Measurements from ENCODE around the gene CCDC24.

Gene CCDC24

GRCh38 chr1:43971336-43971980 is 19.9 kb upstream of the CCDC24 start:
- H3K9ac ChIP-seq (ENCODE audit: low read depth, low read length): no peak overlapping the region
- H3K4me1 ChIP-seq (ENCODE audit: insufficient read depth, low read length): peaks cover 3% of the 10 kb centered on the region; the same call in 1 of the 2 replicates
- no peaks in the 10 kb centered on the region for H3K9me3 ChIP-seq (ENCODE audit: control insufficient read depth, insufficient read depth, low read length)
- peaks cover 2% of the 10 kb centered on the region; the same call in 1 of the 2 replicates for H3K36me3 ChIP-seq (ENCODE audit: insufficient read depth, low read length)

GRCh38 chr1:43973981-43974442 is 17.4 kb upstream of the CCDC24 start:
- H3K4me1 ChIP-seq (ENCODE audit: insufficient read depth, low read length): peaks cover 6% of the 10 kb centered on the region
- no peaks in the 10 kb centered on the region for H3K9me3 ChIP-seq (ENCODE audit: control insufficient read depth, insufficient read depth, low read length)
- peaks cover 13% of the 10 kb centered on the region for H3K36me3 ChIP-seq (ENCODE audit: insufficient read depth, low read length)
- H3K9ac ChIP-seq (ENCODE audit: low read depth, low read length): peak overlapping the region; percentile 72

GRCh38 chr1:43974443-43975248 is 16.8 kb upstream of the CCDC24 start, which contains the start of gene ATP6V0B:
Gene ATP6V0B, plus strand, starts transcription at chr1:43974960. Its CDS starts 81 bp downstream, at chr1:43975041.
- peaks cover 6% of the 10 kb centered on the region for H3K4me1 ChIP-seq (ENCODE audit: insufficient read depth, low read length)
- peaks cover 13% of the 10 kb centered on the region for H3K36me3 ChIP-seq (ENCODE audit: insufficient read depth, low read length)
- peak within 1 kb of the TSS; percentile 72 for H3K9ac ChIP-seq (ENCODE audit: low read depth, low read length)
- H3K9me3 ChIP-seq (ENCODE audit: control insufficient read depth, insufficient read depth, low read length): no peaks in the 10 kb centered on the region

- H3K36me3 ChIP-seq (ENCODE audit: insufficient read depth, low read length): peaks cover 13% of the 10 kb centered on the region
- no peaks in the 10 kb centered on the region for H3K9me3 ChIP-seq (ENCODE audit: control insufficient read depth, insufficient read depth, low read length)
- peak overlapping the region; percentile 72 for H3K9ac ChIP-seq (ENCODE audit: low read depth, low read length)
- H3K4me1 ChIP-seq (ENCODE audit: insufficient read depth, low read length): peaks cover 10% of the 10 kb centered on the region
These were observed 16.0 kb upstream of the CCDC24 start for GRCh38 chr1:43975249-43975961.

- Histone ChIP-seq H3K36me3 (ENCODE audit: insufficient read depth, low read length) (peaks cover 13% of the 10 kb centered on the region), H3K4me1 (ENCODE audit: insufficient read depth, low read length) (peaks cover 12% of the 10 kb centered on the region), H3K9ac (ENCODE audit: low read depth, low read length) (peak overlapping the region; percentile 72; the same call in 1 of the 2 replicates), H3K9me3 (ENCODE audit: control insufficient read depth, insufficient read depth, low read length) (no peaks in the 10 kb centered on the region)
These were observed 15.4 kb upstream of the CCDC24 start for GRCh38 chr1:43976045-43976444.

GRCh38 chr1:43976890-43977289 is 14.5 kb upstream of the CCDC24 start:
- Histone ChIP-seq H3K4me1 (ENCODE audit: insufficient read depth, low read length) (peaks cover 12% of the 10 kb centered on the region), H3K36me3 (ENCODE audit: insufficient read depth, low read length) (peaks cover 13% of the 10 kb centered on the region), H3K9ac (ENCODE audit: low read depth, low read length) (no peak overlapping the region), H3K9me3 (ENCODE audit: control insufficient read depth, insufficient read depth, low read length) (no peaks in the 10 kb centered on the region)

GRCh38 chr1:43977376-43978263 is 13.8 kb upstream of the CCDC24 start:
- no peak overlapping the region for H3K9ac ChIP-seq (ENCODE audit: low read depth, low read length)
- H3K36me3 ChIP-seq (ENCODE audit: insufficient read depth, low read length): peaks cover 13% of the 10 kb centered on the region
- H3K4me1 ChIP-seq (ENCODE audit: insufficient read depth, low read length): peaks cover 12% of the 10 kb centered on the region
- H3K9me3 ChIP-seq (ENCODE audit: control insufficient read depth, insufficient read depth, low read length): no peaks in the 10 kb centered on the region

GRCh38 chr1:43978264-43978550 is 13.2 kb upstream of the CCDC24 start:
- Histone ChIP-seq H3K4me1 (ENCODE audit: insufficient read depth, low read length) (peaks cover 12% of the 10 kb centered on the region), H3K9me3 (ENCODE audit: control insufficient read depth, insufficient read depth, low read length) (no peaks in the 10 kb centered on the region), H3K36me3 (ENCODE audit: insufficient read depth, low read length) (peaks cover 13% of the 10 kb centered on the region), H3K9ac (ENCODE audit: low read depth, low read length) (no peak overlapping the region)

- peaks cover 12% of the 10 kb centered on the region for H3K4me1 ChIP-seq (ENCODE audit: insufficient read depth, low read length)
- H3K9me3 ChIP-seq (ENCODE audit: control insufficient read depth, insufficient read depth, low read length): no peaks in the 10 kb centered on the region
- H3K36me3 ChIP-seq (ENCODE audit: insufficient read depth, low read length): peaks cover 13% of the 10 kb centered on the region
- H3K9ac ChIP-seq (ENCODE audit: low read depth, low read length): peak within 1 kb of the TSS; percentile 84
These were observed 12.7 kb upstream of the CCDC24 start, which contains the start of gene B4GALT2 for GRCh38 chr1:43978551-43979260. Gene B4GALT2, plus strand, starts transcription at chr1:43979210. Its CDS starts 1,951 bp downstream, at chr1:43981161.

- Histone ChIP-seq H3K36me3 (ENCODE audit: insufficient read depth, low read length) (peaks cover 13% of the 10 kb centered on the region), H3K4me1 (ENCODE audit: insufficient read depth, low read length) (peaks cover 12% of the 10 kb centered on the region)
These were observed 12.2 kb upstream of the CCDC24 start for GRCh38 chr1:43979261-43979527.

GRCh38 chr1:43979528-43980254 is 11.7 kb upstream of the CCDC24 start:
- H3K36me3 ChIP-seq (ENCODE audit: insufficient read depth, low read length): peaks cover 13% of the 10 kb centered on the region
- H3K9me3 ChIP-seq (ENCODE audit: control insufficient read depth, insufficient read depth, low read length): no peaks in the 10 kb centered on the region
- H3K9ac ChIP-seq (ENCODE audit: low read depth, low read length): peak overlapping the region; percentile 54
- peaks cover 12% of the 10 kb centered on the region for H3K4me1 ChIP-seq (ENCODE audit: insufficient read depth, low read length)

More at GRCh38 chr1:43979261-43979527, 12.2 kb upstream of the CCDC24 start:
- H3K9me3 ChIP-seq (ENCODE audit: control insufficient read depth, insufficient read depth, low read length): no peaks in the 10 kb centered on the region
- H3K9ac ChIP-seq (ENCODE audit: low read depth, low read length): peak overlapping the region; percentile 54

GRCh38 chr1:43980255-43981134 is 10.9 kb upstream of the CCDC24 start:
- no peaks in the 10 kb centered on the region for H3K9me3 ChIP-seq (ENCODE audit: control insufficient read depth, insufficient read depth, low read length)
- H3K4me1 ChIP-seq (ENCODE audit: insufficient read depth, low read length): peaks cover 12% of the 10 kb centered on the region
- peak overlapping the region; percentile 54 for H3K9ac ChIP-seq (ENCODE audit: low read depth, low read length)
- peaks cover 13% of the 10 kb centered on the region for H3K36me3 ChIP-seq (ENCODE audit: insufficient read depth, low read length)
